Cerebellar nuclear complex (tissue), 1 donor: ENCODE measurements around the gene IGSF6.
"Not testable (repeated sequence)": the region's sequence is repeated elsewhere in the genome, so short reads cannot be mapped to it uniquely, and the experiment has no call there.

Source experiments
- DNase-seq, 2 experiments: peaks; one replicate each; lab custom pipeline; 2025; lab: John Stamatoyannopoulos, UW

IGSF6 gene

GRCh38 chr16:21652453-21652852 lies at the start of gene IGSF6:
IGSF6 (minus strand) TSS chr16:21652608; CDS start chr16:21652598, 10 bp downstream.
- no peak for DNase-seq

- no peak for DNase-seq
These were observed 48.9 kb upstream of the IGSF6 start for GRCh38 chr16:21701271-21701670.

GRCh38 chr16:21698169-21699032 lies 46.0 kb upstream of the IGSF6 start:
- no peak for DNase-seq

- DNase-seq: no peak
These were observed 44.6 kb upstream of the IGSF6 start for GRCh38 chr16:21697032-21697431.

GRCh38 chr16:21694609-21695008 lies 42.2 kb upstream of the IGSF6 start:
- DNase-seq: no peak

GRCh38 chr16:21690967-21691366 lies 38.6 kb upstream of the IGSF6 start:
- DNase-seq: not testable (repeated sequence)

- no peak for DNase-seq
These were observed 36.7 kb upstream of the IGSF6 start for GRCh38 chr16:21689107-21689506.

- no peak for DNase-seq
These were observed 32.6 kb upstream of the IGSF6 start for GRCh38 chr16:21685034-21685455.

- DNase-seq: no peak
These were observed 31.8 kb upstream of the IGSF6 start for GRCh38 chr16:21684199-21684598.

GRCh38 chr16:21683184-21683583 lies 30.8 kb upstream of the IGSF6 start:
- DNase-seq: no peak

- DNase-seq: not testable (repeated sequence)
These were observed 28.3 kb upstream of the IGSF6 start for GRCh38 chr16:21680714-21681113.

GRCh38 chr16:21674456-21674855 lies 22.0 kb upstream of the IGSF6 start:
- not testable (repeated sequence) for DNase-seq

- no peak for DNase-seq
These were observed 21.1 kb upstream of the IGSF6 start for GRCh38 chr16:21673469-21673868.

- DNase-seq: no peak
These were observed 15.2 kb upstream of the IGSF6 start for GRCh38 chr16:21667575-21667974.

GRCh38 chr16:21666772-21667171 lies 14.4 kb upstream of the IGSF6 start:
- no peak for DNase-seq

GRCh38 chr16:21664801-21665492 lies 12.5 kb upstream of the IGSF6 start:
- no peak for DNase-seq

GRCh38 chr16:21663889-21664647 lies 11.7 kb upstream of the IGSF6 start, which contains the start of gene OTOA:
OTOA (plus strand) TSS chr16:21663968; CDS start chr16:21678515, 14,547 bp downstream.
- no peak for DNase-seq

- no peak for DNase-seq
These were observed 6.7 kb upstream of the IGSF6 start for GRCh38 chr16:21659124-21659523.

- peak in 1 of 2 experiments; percentile 31 for DNase-seq
These were observed 4.7 kb upstream of the IGSF6 start for GRCh38 chr16:21656795-21657768.

- no peak for DNase-seq
These were observed 2.5 kb upstream of the IGSF6 start for GRCh38 chr16:21654881-21655280.

GRCh38 chr16:21654466-21654865 lies 2.1 kb upstream of the IGSF6 start:
- no peak for DNase-seq
